Measurements from ENCODE around the gene BICD2. TPM values are rescaled to one million over a fixed set of nuclear protein-coding genes. Genes with fewer than 3 reads are reported as not detected.

The BICD2 gene
- total and polyA plus RNA-seq, 2 of the 8 experiments (the other 6 are each of a cell fraction or from before 2014, with no cell fraction given), result 6.6 to 22.8 TPM

- no peak for DNase-seq (ENCODE audit: low read depth in 1 of 2, low spot score in 2 of 2)
- Histone ChIP-seq H2AFZ (ENCODE audit: low read length) (no peak overlapping the region), H2BK5ac (ENCODE audit: low read depth, low read length) (no peak overlapping the region), H3K4me2 (ENCODE audit: insufficient read depth in 1 of 2, low read depth in 2 of 2, low read length in 2 of 2) (no peak overlapping the region), H3K79me1 (ENCODE audit: low read depth, low read length) (peaks cover 8% of the 10 kb centered on the region), H4K8ac (ENCODE audit: extremely low read depth, insufficient read depth, low read length) (peak overlapping the region; percentile 59; the same call in 1 of the 2 replicates), H3K4ac (replicated peaks; ENCODE audit: insufficient read length, low read depth, low read length) (no peak overlapping the region), H3K23ac (ENCODE audit: insufficient read length) (no peak overlapping the region), H3K9ac (replicated peaks in 1 of 4; ENCODE audit: extremely low read depth in 1 of 4, low read depth in 3 of 4, low read length in 3 of 4) (no peak overlapping the region; a peak in 1 of 7 replicates), H4K91ac (replicated peaks; ENCODE audit: insufficient read length, low read length) (no peak overlapping the region), H4K20me1 (replicated peaks in 1 of 2; ENCODE audit: control insufficient read depth in 1 of 2, insufficient read depth in 2 of 2, low read length in 2 of 2) (peaks cover 20 to 25% of the 10 kb centered on the region in 2 experiments), H2AK5ac (ENCODE audit: low read depth, low read length) (no peak overlapping the region), H3K56ac (replicated peaks; ENCODE audit: insufficient read length, low read depth, low read length) (no peak overlapping the region), H3K18ac (ENCODE audit: extremely low read depth, low read length) (no peak overlapping the region), H3K4me3 (ENCODE audit: extremely low read depth in 1 of 4, insufficient read depth in 2 of 4, low read depth in 3 of 4, low read length in 4 of 4) (no peak overlapping the region), H3K23me2 (ENCODE audit: low read depth, low read length) (no peaks in the 10 kb centered on the region), H2BK120ac (replicated peaks; ENCODE audit: low read depth, low read length) (no peak overlapping the region), H4K5ac (ENCODE audit: insufficient read length, low read depth, low read length) (no peak overlapping the region), H3K27ac (ENCODE audit: low read depth, low read length) (no peak overlapping the region), H3K4me1 (replicated peaks in 1 of 4; ENCODE audit: control insufficient read depth in 3 of 4, insufficient read depth in 4 of 4, low read length in 3 of 4) (peaks cover 0 to 1% (median 0%) of the 10 kb centered on the region in 4 experiments; a peak in 1 of 7 replicates), H2BK20ac (ENCODE audit: low read length) (no peak overlapping the region), H3K9me3 (ENCODE audit: insufficient read depth in 2 of 2, low read depth in 1 of 2, low read length in 1 of 2) (no peaks in the 10 kb centered on the region), H3K79me2 (ENCODE audit: control insufficient read depth in 1 of 2, insufficient read depth in 2 of 2, low read length in 2 of 2) (peaks cover 0 to 32% of the 10 kb centered on the region in 2 experiments; a peak in 2 of 4 replicates), H2BK12ac (ENCODE audit: low read depth, low read length) (0 out of 2 replicates have a peak overlapping the region, but pooled peaks have one; percentile 17), H3K36me3 (ENCODE audit: control insufficient read depth in 2 of 4, insufficient read depth in 4 of 4, low read length in 3 of 4) (peaks cover 0 to 4% (median under 1%) of the 10 kb centered on the region in 4 experiments; a peak in 1 of 8 replicates), H3K14ac (ENCODE audit: insufficient read length) (no peak overlapping the region), H3K27me3 (replicated peaks in 1 of 4; ENCODE audit: control insufficient read depth in 3 of 4, extremely low read depth in 1 of 4, insufficient read depth in 3 of 4, low read length in 3 of 4) (no peaks in the 10 kb centered on the region), H2BK15ac (ENCODE audit: low read length) (no peak overlapping the region)
- ChIA-PET POLR2A (ENCODE audit: partially characterized antibody) (no interaction called here), CTCF (ENCODE audit: partially characterized antibody) (interaction anchor here (0.7 to 11.5 kb wide), 14 partner anchors 9 to 121 kb away, joined by 3 to 142 read pairs (median 4); partner anchors contain the start of gene BICD2)
- 95% methylated on average over 9 of the region's 9 CpGs; no CpG with 5 or more reads in 1 of the 2 experiments for WGBS, 2 experiments (ENCODE audit: extremely low coverage in 1 of 2, insufficient coverage in 1 of 2, insufficient read length in 1 of 2, insufficient replicate concordance in 2 of 2, low coverage in 1 of 2, low lambda C conversion rate in 2 of 2, missing lambda C conversion rate in 1 of 2)
- FAIRE-seq, result no peak
Observed at GRCh38 chr9:92729735-92730155, 34.9 kb downstream of the BICD2 start.

All from H1 (cell line).